Measurements from ENCODE around the gene TRIP10.

The TRIP10 gene

DNA sequence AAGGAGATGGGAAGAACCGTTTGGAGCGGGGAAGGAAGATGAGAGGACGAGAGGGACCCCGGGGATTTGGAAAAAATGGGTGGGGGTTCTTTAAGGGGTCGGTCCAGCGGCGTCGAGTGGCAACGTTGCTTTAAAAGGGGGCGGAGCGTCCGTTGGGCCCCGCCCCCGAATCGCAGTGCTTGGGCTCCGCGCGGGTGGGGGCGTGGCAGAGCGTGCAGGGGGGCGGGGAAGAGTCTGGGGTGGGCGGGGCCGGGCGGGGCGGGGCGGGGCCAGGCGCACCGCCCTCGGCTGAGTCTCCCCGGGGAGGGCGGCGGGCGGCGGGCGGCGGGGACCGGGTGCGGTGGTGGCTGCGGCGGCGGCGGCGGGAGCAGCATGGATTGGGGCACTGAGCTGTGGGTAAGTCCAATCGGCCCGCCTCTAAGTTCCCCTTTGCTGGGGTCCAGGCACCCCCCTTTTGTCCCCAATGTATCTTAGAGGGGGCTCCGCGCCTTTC is at the start of gene TRIP10:
TRIP10 (plus strand) TSS at position 291 of the 493 bp plus-strand sequence; CDS start at position 373, 82 bp downstream.
- TF ChIP-seq, protein P1, sequence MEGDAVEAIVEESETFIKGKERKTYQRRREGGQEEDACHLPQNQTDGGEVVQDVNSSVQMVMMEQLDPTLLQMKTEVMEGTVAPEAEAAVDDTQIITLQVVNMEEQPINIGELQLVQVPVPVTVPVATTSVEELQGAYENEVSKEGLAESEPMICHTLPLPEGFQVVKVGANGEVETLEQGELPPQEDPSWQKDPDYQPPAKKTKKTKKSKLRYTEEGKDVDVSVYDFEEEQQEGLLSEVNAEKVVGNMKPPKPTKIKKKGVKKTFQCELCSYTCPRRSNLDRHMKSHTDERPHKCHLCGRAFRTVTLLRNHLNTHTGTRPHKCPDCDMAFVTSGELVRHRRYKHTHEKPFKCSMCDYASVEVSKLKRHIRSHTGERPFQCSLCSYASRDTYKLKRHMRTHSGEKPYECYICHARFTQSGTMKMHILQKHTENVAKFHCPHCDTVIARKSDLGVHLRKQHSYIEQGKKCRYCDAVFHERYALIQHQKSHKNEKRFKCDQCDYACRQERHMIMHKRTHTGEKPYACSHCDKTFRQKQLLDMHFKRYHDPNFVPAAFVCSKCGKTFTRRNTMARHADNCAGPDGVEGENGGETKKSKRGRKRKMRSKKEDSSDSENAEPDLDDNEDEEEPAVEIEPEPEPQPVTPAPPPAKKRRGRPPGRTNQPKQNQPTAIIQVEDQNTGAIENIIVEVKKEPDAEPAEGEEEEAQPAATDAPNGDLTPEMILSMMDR (IDR thresholded peaks at IDR 0.05; ENCODE audit: extremely low read depth, missing control alignments), result no peak
- DNase-seq (ENCODE audit: low spot score), result peak; percentile 98

DNA sequence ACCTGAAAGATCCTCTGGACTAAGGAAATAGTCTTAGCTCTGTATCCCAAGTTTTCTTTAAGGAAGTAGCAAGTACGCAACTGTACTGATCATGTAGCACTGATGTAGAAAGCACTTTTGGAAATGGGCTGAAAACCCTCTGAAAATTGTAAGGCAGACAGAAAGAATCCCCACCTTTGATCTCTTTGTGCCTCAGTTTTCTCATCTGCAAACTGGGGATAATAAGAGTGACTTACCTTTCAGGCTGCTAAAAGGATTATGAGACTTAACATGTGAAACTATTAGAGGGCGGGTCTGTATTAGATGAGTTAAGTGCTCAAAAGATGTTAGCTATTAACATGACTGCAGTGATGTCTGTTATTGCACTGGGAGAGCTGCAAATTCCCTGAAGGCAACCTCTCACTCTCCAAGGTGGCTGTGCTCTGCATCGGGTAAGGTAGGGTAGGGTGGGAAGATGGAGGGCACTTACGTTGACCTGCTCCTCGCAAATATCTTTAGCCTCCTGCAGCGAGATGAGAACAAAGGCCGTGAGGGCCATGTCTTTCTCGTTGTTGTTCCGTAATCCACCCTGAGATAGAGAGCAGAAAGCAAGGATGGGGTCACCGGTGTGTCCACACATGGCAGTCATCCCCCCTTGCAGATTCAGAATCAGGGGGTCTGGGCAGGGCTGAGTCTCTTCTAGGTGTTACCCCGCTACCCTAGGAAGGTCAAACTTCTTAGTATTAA is 49.2 kb upstream of the TRIP10 start:
- DNase-seq (ENCODE audit: low spot score), result no peak
- TF ChIP-seq, protein P1 (IDR thresholded peaks at IDR 0.05; ENCODE audit: extremely low read depth, missing control alignments), result no peak

DNA sequence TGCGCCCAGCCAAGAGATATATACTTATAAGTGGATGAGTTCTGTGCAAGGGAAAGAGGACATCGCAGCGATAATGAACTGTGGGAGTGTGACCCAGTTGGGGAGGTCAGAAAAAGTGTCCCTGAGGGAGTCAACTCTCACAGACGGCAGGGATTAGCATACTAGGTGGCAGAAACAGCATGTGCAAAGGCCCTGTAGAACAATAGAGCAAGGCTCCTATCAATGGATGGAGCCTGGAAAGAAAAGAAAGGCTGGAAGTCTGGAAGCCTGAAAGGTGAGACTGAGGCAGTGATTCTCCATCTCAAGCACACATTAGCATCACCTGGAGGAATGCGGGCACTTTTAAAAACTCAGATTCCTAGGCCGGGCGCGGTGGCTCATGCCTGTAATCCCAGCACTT is 48.1 kb upstream of the TRIP10 start:
- TF ChIP-seq, protein P1 (IDR thresholded peaks at IDR 0.05; ENCODE audit: extremely low read depth, missing control alignments), result no peak
- no peak for DNase-seq (ENCODE audit: low spot score)

GRCh38 chr19:6692027-6692426 is 47.5 kb upstream of the TRIP10 start:
- TF ChIP-seq, protein P1 (IDR thresholded peaks at IDR 0.05; ENCODE audit: extremely low read depth, missing control alignments), result no peak
- DNase-seq (ENCODE audit: low spot score), result no peak

DNA sequence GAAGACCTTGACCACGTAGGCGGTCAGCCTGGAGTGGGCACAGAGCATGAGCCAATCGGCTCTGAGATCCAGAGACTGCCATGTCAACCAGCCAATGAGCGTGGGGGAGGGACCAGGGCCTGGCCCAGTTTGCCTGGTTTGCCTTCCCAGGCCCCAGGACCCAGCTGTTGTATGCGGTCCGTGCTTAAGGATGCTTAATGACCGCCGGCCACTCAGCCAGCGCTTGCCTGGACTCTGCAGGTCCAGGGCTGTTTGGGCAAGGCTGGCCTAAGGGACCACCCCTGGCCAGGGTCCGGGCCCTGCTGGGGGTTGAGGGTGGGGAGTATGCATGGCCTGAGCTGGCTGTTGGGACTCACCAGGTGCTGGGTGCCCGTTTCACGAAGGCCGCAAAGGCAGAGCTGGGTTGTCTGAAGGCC is 46.4 kb upstream of the TRIP10 start:
- no peak for DNase-seq (ENCODE audit: low spot score)
- TF ChIP-seq, protein P1 (IDR thresholded peaks at IDR 0.05; ENCODE audit: extremely low read depth, missing control alignments), result no peak

GRCh38 chr19:6693681-6694080 is 45.8 kb upstream of the TRIP10 start:
- TF ChIP-seq, protein P1 (IDR thresholded peaks at IDR 0.05; ENCODE audit: extremely low read depth, missing control alignments), result no peak
- no peak for DNase-seq (ENCODE audit: low spot score)

GRCh38 chr19:6694147-6694815 is 45.2 kb upstream of the TRIP10 start:
- DNase-seq (ENCODE audit: low spot score), result no peak
- TF ChIP-seq, protein P1 (IDR thresholded peaks at IDR 0.05; ENCODE audit: extremely low read depth, missing control alignments), result no peak

Measured in GM20000 (cell line).